RWPE1 (cell line): Measurements from ENCODE around the gene FAIM.

Experiments
- CTCF ChIA-PET: fragments of 350-600 bp; sonication (Branson Sonifier 250); formaldehyde crosslinking; extraction: SDS; loops from one replicate; lab custom pipeline; 2021; lab: Yijun Ruan, JAX
- POLR2A ChIA-PET: fragments of 400-600 bp; formaldehyde crosslinking; extraction: SDS; loops from one replicate; lab custom pipeline; 2020; ENCODE audit warnings: antibody characterized with exemption; ENCODE audit not compliant: low non-redundant PET; lab: Yijun Ruan, JAX
- DNase-seq: peaks from one replicate; pipeline ENCODE4 v3.0.0; 2012; ENCODE audit warnings: low spot score
- H3K27ac ChIP-seq: fragments of 450-650 bp; 2 replicates; pipeline ENCODE4 v1.5.1; 2017
- CTCF ChIP-seq: fragments of 450-650 bp; conservative IDR thresholded peaks from 2 replicates; pipeline ENCODE4 v1.5.1; 2017; ENCODE audit warnings: low read depth, mild to moderate bottlenecking

FAIM gene

GRCh38 chr3:138638641-138639040, 30.1 kb downstream of the FAIM start:
- no peak for DNase-seq
- H3K27ac ChIP-seq, result no peak overlapping the region
- no peak for TF ChIP-seq CTCF
- POLR2A ChIA-PET, result no interaction called here
- CTCF ChIA-PET, result no interaction called here

- DNase-seq, result no peak
- no peak overlapping the region for H3K27ac ChIP-seq
- ChIA-PET POLR2A (no interaction called here), CTCF (no interaction called here)
- no peak for TF ChIP-seq CTCF
Observed at GRCh38 chr3:138640537-138640936, 32.0 kb downstream of the FAIM start.

- TF ChIP-seq CTCF, result no peak
- ChIA-PET CTCF (interaction anchor here (0.5 kb wide), 1 partner anchor 8 kb away, joined by 3 read pairs; no protein-coding TSS in a partner anchor), POLR2A (no interaction called here)
- no peak overlapping the region for H3K27ac ChIP-seq
- no peak for DNase-seq
Observed at GRCh38 chr3:138642226-138642926, 33.8 kb downstream of the FAIM start.

GRCh38 chr3:138642927-138643253, 34.3 kb downstream of the FAIM start:
- no peak for TF ChIP-seq CTCF
- no peak overlapping the region for H3K27ac ChIP-seq
- CTCF ChIA-PET, result interaction anchor here (0.6 to 0.9 kb wide), 2 partner anchors 18 to 391 kb away, joined by 3 to 4 read pairs; no protein-coding TSS in a partner anchor
- no peak for DNase-seq
- POLR2A ChIA-PET, result no interaction called here

GRCh38 chr3:138646008-138646407, 37.4 kb downstream of the FAIM start:
- DNase-seq, result no peak
- no peak overlapping the region for H3K27ac ChIP-seq
- CTCF ChIA-PET, result no interaction called here
- no peak for TF ChIP-seq CTCF
- POLR2A ChIA-PET, result no interaction called here

- no peak overlapping the region for H3K27ac ChIP-seq
- DNase-seq, result no peak
- ChIA-PET CTCF (no interaction called here), POLR2A (no interaction called here)
- no peak for TF ChIP-seq CTCF
Observed at GRCh38 chr3:138646513-138646912, 37.9 kb downstream of the FAIM start.
